K562 (cell line): ENCODE data around the gene SLC16A5. TPM values are rescaled to one million over a fixed set of nuclear protein-coding genes. Genes with fewer than 3 reads are reported as not detected.

Experiments used
- ARID3B ChIP-seq: fragments of 250-450 bp; sonication (Bioruptor Pico); IDR thresholded peaks from 2 replicates; pipeline ENCODE4 v1.4.0; 2020; ENCODE audit warnings: borderline replicate concordance
- CBX8 ChIP-seq: fragments of 200-600 bp; sonication (generic); IDR thresholded peaks from 2 replicates; pipeline ENCODE4 v1.6.1; 2012; ENCODE audit warnings: borderline replicate concordance, mixed run types, low read depth, mild to moderate bottlenecking, moderate library complexity, mixed read lengths, low read length, control low read depth, inconsistent platforms; ENCODE audit not compliant: poor library complexity, severe bottlenecking; ENCODE audit errors: extremely low read depth
- DNMT1 ChIP-seq: fragments of 450-650 bp; IDR thresholded peaks from 2 replicates; pipeline ENCODE4 v1.6.1; 2016; ENCODE audit warnings: antibody characterized with exemption, mild to moderate bottlenecking
- FOS ChIP-seq: IDR thresholded peaks from 3 replicates; pipeline ENCODE4 v1.6.1; 2011; ENCODE audit not compliant: insufficient read length; ENCODE audit errors: extremely low read depth
- FOXK2 ChIP-seq, 2 experiments: fragments of 450-650 bp; IDR thresholded peaks in 1 of 2; conservative IDR thresholded peaks in 1 of 2; 2 replicates each; pipeline ENCODE4 v1.6.1; 2016; ENCODE audit warnings: low read depth in 2 of 2, mild to moderate bottlenecking in 1 of 2
- PHF21A ChIP-seq: fragments of 450-650 bp; IDR thresholded peaks from 2 replicates; pipeline ENCODE4 v1.6.1; 2017; ENCODE audit warnings: low read depth, borderline replicate concordance
- POLR2H ChIP-seq: IDR thresholded peaks from 2 replicates; pipeline ENCODE4 v1.6.1; 2016; ENCODE audit warnings: missing genetic modification characterization, low read depth, mild to moderate bottlenecking, control low read depth, missing compliant biosample characterization, moderate library complexity
- PREB ChIP-seq: sonication (generic); formaldehyde crosslinking; IDR thresholded peaks from 2 replicates; pipeline ENCODE4 v1.8.1; 2023; ENCODE audit warnings: mild to moderate bottlenecking, missing genetic modification reagents
- RAD51 ChIP-seq: fragments of 450-650 bp; IDR thresholded peaks from 2 replicates; pipeline ENCODE4 v1.7.1; 2016; ENCODE audit warnings: low read depth, mild to moderate bottlenecking, borderline replicate concordance
- SAFB2 ChIP-seq: fragments of 200-400 bp; formaldehyde crosslinking; IDR thresholded peaks from 2 replicates; pipeline ENCODE4 v1.6.1; 2018; ENCODE audit warnings: borderline replicate concordance, low read length, low read depth, moderate library complexity; ENCODE audit not compliant: severe bottlenecking
- TRIM28 ChIP-seq: fragments of 450-650 bp; IDR thresholded peaks from 2 replicates; pipeline ENCODE4 v1.6.1; 2017
- U2AF1 ChIP-seq: fragments of 200-400 bp; formaldehyde crosslinking; optimal IDR thresholded peaks from 2 replicates; pipeline ENCODE3; 2017; ENCODE audit warnings: mild to moderate bottlenecking, low read depth, low read length, moderate library complexity
- ZBED1 ChIP-seq: IDR thresholded peaks from 2 replicates; pipeline ENCODE4 v1.6.1; 2014
- ZBTB8A ChIP-seq: fragments of 450-650 bp; IDR thresholded peaks from 2 replicates; pipeline ENCODE4 v1.6.1; 2018; ENCODE audit warnings: mild to moderate bottlenecking, moderate library complexity; ENCODE audit not compliant: partially characterized antibody
- ZNF140 ChIP-seq: fragments of 250-450 bp; sonication (Bioruptor Pico); IDR thresholded peaks from 2 replicates; pipeline ENCODE4 v1.8.0; 2021; ENCODE audit warnings: moderate library complexity, mild to moderate bottlenecking, inconsistent platforms
- ZNF408 ChIP-seq: fragments of 250-450 bp; sonication (Bioruptor Pico); IDR thresholded peaks from 2 replicates; pipeline ENCODE4 v1.4.0; 2020; ENCODE audit warnings: low read depth, mild to moderate bottlenecking, moderate library complexity
- ZNF76 ChIP-seq: fragments of 250-450 bp; sonication (Bioruptor Pico); IDR thresholded peaks from 2 replicates; pipeline ENCODE4 v1.4.0; 2020; ENCODE audit warnings: mild to moderate bottlenecking, moderate library complexity, borderline replicate concordance
- ZNF766 ChIP-seq: fragments of 200-800 bp; sonication (Bioruptor generic); conservative IDR thresholded peaks from 2 replicates; pipeline ENCODE4 v1.6.1; 2016; ENCODE audit warnings: missing genetic modification characterization, missing compliant biosample characterization
- polyA plus RNA-seq, 8 experiments: library from polyadenylated mRNA; depleted of rRNA in 4 of 8; stranded (reverse) in 5 of 8; unstranded in 3 of 8; fragments of >200 nt; fragmentation: Nextera tagmentation in 2 of 8; fragmentation: Illumina TruSeq in 1 of 8; extraction: Ambion mirVana in 2 of 8; extraction: Trizol in 1 of 8; gene quantifications; 2 replicates each; pipeline versions ENCODE4 v1.2.1 to v1.2.3, GENCODE V29; 2011 to 2014; ENCODE audit warnings: inconsistent platforms in 1 of 8, missing spikeins in 1 of 8
- total RNA-seq, 7 experiments: library from RNA; depleted of rRNA in 6 of 7; stranded (reverse); fragments of >200 nt in 6 of 7; fragmentation: Illumina TruSeq in 2 of 7; extraction: Trizol in 2 of 7; gene quantifications; 2 replicates each; pipeline versions ENCODE4 v1.2.1 to v1.2.3, GENCODE V29; 2011 to 2021; ENCODE audit warnings: low replicate concordance in 1 of 7
- TF ChIP-seq, protein P1 (sequence below): fragments of 450-650 bp; conservative IDR thresholded peaks from 2 replicates; pipeline ENCODE4 v1.6.1; 2016; ENCODE audit warnings: missing genetic modification characterization, low read depth, mild to moderate bottlenecking, control low read depth, missing compliant biosample characterization
- TF ChIP-seq, protein P2 (sequence below), 2 experiments: fragments of 450-650 bp in 1 of 2; sonication (generic) in 1 of 2; formaldehyde crosslinking in 1 of 2; IDR thresholded peaks in 1 of 2; conservative IDR thresholded peaks in 1 of 2; 2 replicates each; pipeline versions ENCODE4 v1.6.1 to v1.8.1; 2016 to 2023; ENCODE audit warnings: mild to moderate bottlenecking in 2 of 2, moderate library complexity in 2 of 2, inconsistent platforms in 1 of 2, missing genetic modification reagents in 1 of 2
- TF ChIP-seq, protein P3 (sequence below): sonication (generic); formaldehyde crosslinking; IDR thresholded peaks from 2 replicates; pipeline ENCODE4 v1.9.0; 2022; ENCODE audit warnings: mild to moderate bottlenecking, missing genetic modification reagents

Gene SLC16A5
- total and polyA plus RNA-seq, 9 of the 15 experiments (the other 6 are each of a cell fraction or from before 2014, with no cell fraction given): 0.06 to 2.6 (median 0.91) TPM

- TF ChIP-seq PREB (CRISPR knock-in tag) (no peak), PHF21A (no peak), FOS (no peak), RAD51 (no peak), ZNF140 (no peak), ZNF408 (CRISPR knock-in tag) (no peak), ZNF766 (CRISPR knock-in tag) (no peak), ARID3B (peak; percentile 9; the same call in 1 of the 2 replicates), TRIM28 (no peak), U2AF1 (peak; percentile 95), CBX8 (no peak), ZNF76 (CRISPR knock-in tag) (peak; percentile 76; the same call in 1 of the 2 replicates), SAFB2 (no peak), ZBED1 (no peak), DNMT1 (no peak), FOXK2 (conservative IDR thresholded peaks at IDR 0.05 in 1 of 2, IDR thresholded peaks at IDR 0.05 in 1 of 2; ENCODE audit: low read depth in 2 of 2) (no peak), ZBTB8A (no peak), POLR2H (tag) (peak; percentile 34; the same call in 1 of the 2 replicates)
- TF ChIP-seq, protein P1, sequence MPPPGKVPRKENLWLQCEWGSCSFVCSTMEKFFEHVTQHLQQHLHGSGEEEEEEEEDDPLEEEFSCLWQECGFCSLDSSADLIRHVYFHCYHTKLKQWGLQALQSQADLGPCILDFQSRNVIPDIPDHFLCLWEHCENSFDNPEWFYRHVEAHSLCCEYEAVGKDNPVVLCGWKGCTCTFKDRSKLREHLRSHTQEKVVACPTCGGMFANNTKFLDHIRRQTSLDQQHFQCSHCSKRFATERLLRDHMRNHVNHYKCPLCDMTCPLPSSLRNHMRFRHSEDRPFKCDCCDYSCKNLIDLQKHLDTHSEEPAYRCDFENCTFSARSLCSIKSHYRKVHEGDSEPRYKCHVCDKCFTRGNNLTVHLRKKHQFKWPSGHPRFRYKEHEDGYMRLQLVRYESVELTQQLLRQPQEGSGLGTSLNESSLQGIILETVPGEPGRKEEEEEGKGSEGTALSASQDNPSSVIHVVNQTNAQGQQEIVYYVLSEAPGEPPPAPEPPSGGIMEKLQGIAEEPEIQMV (tag): no peak
- TF ChIP-seq, protein P2, sequence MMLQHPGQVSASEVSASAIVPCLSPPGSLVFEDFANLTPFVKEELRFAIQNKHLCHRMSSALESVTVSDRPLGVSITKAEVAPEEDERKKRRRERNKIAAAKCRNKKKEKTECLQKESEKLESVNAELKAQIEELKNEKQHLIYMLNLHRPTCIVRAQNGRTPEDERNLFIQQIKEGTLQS (IDR thresholded peaks at IDR 0.05): no peak
- TF ChIP-seq, protein P2 (CRISPR knock-in tag; conservative IDR thresholded peaks at IDR 0.05): no peak
- TF ChIP-seq, protein P3, sequence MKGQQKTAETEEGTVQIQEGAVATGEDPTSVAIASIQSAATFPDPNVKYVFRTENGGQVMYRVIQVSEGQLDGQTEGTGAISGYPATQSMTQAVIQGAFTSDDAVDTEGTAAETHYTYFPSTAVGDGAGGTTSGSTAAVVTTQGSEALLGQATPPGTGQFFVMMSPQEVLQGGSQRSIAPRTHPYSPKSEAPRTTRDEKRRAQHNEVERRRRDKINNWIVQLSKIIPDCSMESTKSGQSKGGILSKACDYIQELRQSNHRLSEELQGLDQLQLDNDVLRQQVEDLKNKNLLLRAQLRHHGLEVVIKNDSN (CRISPR knock-in tag): peak; percentile 68; the same call in 1 of the 2 replicates
Observed at GRCh38 chr17:75131278-75132017, 43.7 kb downstream of the SLC16A5 start, which contains the start of gene NT5C (continued).
